OCI-LY7 (cell line): ENCODE data around the gene SPEM1.

Experiments
- CTCF ChIP-seq: fragments of 200-600 bp; sonication (generic); conservative IDR thresholded peaks from 2 replicates; pipeline ENCODE4 v1.5.1; 2014; ENCODE audit warnings: mild to moderate bottlenecking, antibody characterized with exemption, low read length, moderate library complexity, mixed read lengths
- EZH2phosphoT487 ChIP-seq: fragments of 200-600 bp; sonication (generic); IDR thresholded peaks from 2 replicates; pipeline ENCODE4 v1.6.1; 2018; ENCODE audit warnings: low read depth, borderline replicate concordance, mild to moderate bottlenecking, mixed run types, antibody characterized with exemption, low read length, moderate library complexity, mixed read lengths

GRCh38 chr17:7436556-7437368 lies 16.6 kb downstream of the SPEM1 start:
- TF ChIP-seq CTCF: peak; percentile 88
- no peak for TF ChIP-seq EZH2phosphoT487
